PC-3 (cell line): ENCODE results near the gene IMPA2.

ENCODE experiments used
- EZH2 ChIP-seq: fragments of 300-600 bp; sonication (generic); IDR thresholded peaks from one replicate; pipeline ENCODE4 v1.6.1; 2017; ENCODE audit warnings: antibody characterized with exemption, mild to moderate bottlenecking, low read length; ENCODE audit not compliant: unreplicated experiment
- EZH2phosphoT487 ChIP-seq: fragments of 300-600 bp; sonication (generic); IDR thresholded peaks from 2 replicates; pipeline ENCODE4 v1.6.1; 2018; ENCODE audit warnings: mild to moderate bottlenecking, antibody characterized with exemption, low read length, borderline replicate concordance
- TF ChIP-seq, protein P1 (sequence below): fragments of 300-600 bp; sonication (generic); conservative IDR thresholded peaks from 2 replicates; pipeline ENCODE4 v1.5.1; 2017; ENCODE audit warnings: antibody characterized with exemption, low read depth, mild to moderate bottlenecking, low read length

GRCh38 chr18:12072996-12073395, 91.7 kb downstream of the IMPA2 start:
- TF ChIP-seq, protein P1, sequence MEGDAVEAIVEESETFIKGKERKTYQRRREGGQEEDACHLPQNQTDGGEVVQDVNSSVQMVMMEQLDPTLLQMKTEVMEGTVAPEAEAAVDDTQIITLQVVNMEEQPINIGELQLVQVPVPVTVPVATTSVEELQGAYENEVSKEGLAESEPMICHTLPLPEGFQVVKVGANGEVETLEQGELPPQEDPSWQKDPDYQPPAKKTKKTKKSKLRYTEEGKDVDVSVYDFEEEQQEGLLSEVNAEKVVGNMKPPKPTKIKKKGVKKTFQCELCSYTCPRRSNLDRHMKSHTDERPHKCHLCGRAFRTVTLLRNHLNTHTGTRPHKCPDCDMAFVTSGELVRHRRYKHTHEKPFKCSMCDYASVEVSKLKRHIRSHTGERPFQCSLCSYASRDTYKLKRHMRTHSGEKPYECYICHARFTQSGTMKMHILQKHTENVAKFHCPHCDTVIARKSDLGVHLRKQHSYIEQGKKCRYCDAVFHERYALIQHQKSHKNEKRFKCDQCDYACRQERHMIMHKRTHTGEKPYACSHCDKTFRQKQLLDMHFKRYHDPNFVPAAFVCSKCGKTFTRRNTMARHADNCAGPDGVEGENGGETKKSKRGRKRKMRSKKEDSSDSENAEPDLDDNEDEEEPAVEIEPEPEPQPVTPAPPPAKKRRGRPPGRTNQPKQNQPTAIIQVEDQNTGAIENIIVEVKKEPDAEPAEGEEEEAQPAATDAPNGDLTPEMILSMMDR, result no peak
- TF ChIP-seq EZH2, result no peak
- no peak for TF ChIP-seq EZH2phosphoT487
